Upper lobe of left lung (tissue), 6 donors: ENCODE results near the gene ATP11A. TPM values are rescaled to one million over a fixed set of nuclear protein-coding genes. Genes with fewer than 3 reads are reported as not detected.
A peak's percentile ranks its signal among the peaks of the same experiment; 100 is the strongest.

Experiments
- ATAC-seq, 2 donors: fragments of 200-7000 bp; cut with Tn5 transposase; one replicate each; pipeline ENCODE4 v1.9.1; 2022; ENCODE audit warnings: mild to moderate bottlenecking in 2 of 2, moderate library complexity in 2 of 2; ENCODE audit not compliant: low FRiP score in 2 of 2
- DNase-seq, 2 donors: peaks; one replicate each; pipeline ENCODE4 v3.0.0-alpha.2; 2019 to 2020
- H3K27ac ChIP-seq, 4 donors: fragments of 200-600 bp; sonication (generic); one replicate each; pipeline ENCODE4 v1.5.1; 2016 to 2019
- H3K27me3 ChIP-seq, 4 donors: fragments of 200-600 bp; sonication (generic); one replicate each; pipeline ENCODE4 v1.5.1; 2017 to 2019
- H3K36me3 ChIP-seq, 4 donors: fragments of 200-600 bp; sonication (generic); one replicate each; pipeline ENCODE4 v1.5.1; 2016 to 2019
- H3K4me1 ChIP-seq, 4 donors: fragments of 200-600 bp; sonication (generic); one replicate each; pipeline ENCODE4 v1.5.1; 2018 to 2019
- H3K4me3 ChIP-seq, 4 donors: fragments of 200-600 bp; sonication (generic); one replicate each; pipeline ENCODE4 v1.5.1; 2017 to 2019; ENCODE audit warnings: mild to moderate bottlenecking in 2 of 4, moderate library complexity in 1 of 4
- H3K9me3 ChIP-seq, 4 donors: fragments of 200-600 bp; sonication (generic); one replicate each; pipeline ENCODE4 v1.5.1; 2018 to 2019
- EP300 ChIP-seq, 4 donors: sonication (generic); formaldehyde crosslinking; IDR thresholded peaks; one replicate each; pipeline ENCODE4 v1.5.1; 2017; ENCODE audit warnings: antibody characterized with exemption in 4 of 4, control low read depth in 2 of 4
- POLR2A ChIP-seq, 4 donors: fragments of 450-650 bp; IDR thresholded peaks; one replicate each; pipeline ENCODE4 v1.5.1; 2016 to 2017; ENCODE audit warnings: antibody characterized with exemption in 4 of 4, mild to moderate bottlenecking in 2 of 4
- POLR2AphosphoS5 ChIP-seq, 2 donors: sonication (generic); formaldehyde crosslinking; IDR thresholded peaks; one replicate each; pipeline ENCODE4 v1.5.1; 2017; ENCODE audit warnings: antibody characterized with exemption in 2 of 2
- WGBS, 2 donors: methylation state at CpG; one replicate each; pipeline ENCODE4 v1.1.5; 2017 to 2018; 5-methylcytosine and 5-hydroxymethylcytosine counted together
- total RNA-seq, 6 donors: library from RNA; depleted of rRNA in 4 of 6; stranded (reverse); fragments of >200 nt in 4 of 6; gene quantifications; one replicate each; pipeline versions ENCODE4 v1.1.0 to v1.2.1, GENCODE V29; 2016 to 2021
- TF ChIP-seq, protein P1 (sequence below), 6 experiments: fragments of 450-650 bp in 4 of 6; fragments of 200-600 bp in 2 of 6; sonication (generic) in 2 of 6; IDR thresholded peaks; one replicate each; pipeline ENCODE4 v1.5.1; 2016 to 2019; ENCODE audit warnings: antibody characterized with exemption in 6 of 6
- donor health status: DM: no; HTN: no; CAD: no; lungs with moderate emphysema.
- donor health status: DM: no; HTN: yes; CAD: no; lungs with severe emphysema.

The ATP11A gene
- total RNA-seq, 6 donors from 2014 or later = 159 to 285 (median 260) TPM

DNA sequence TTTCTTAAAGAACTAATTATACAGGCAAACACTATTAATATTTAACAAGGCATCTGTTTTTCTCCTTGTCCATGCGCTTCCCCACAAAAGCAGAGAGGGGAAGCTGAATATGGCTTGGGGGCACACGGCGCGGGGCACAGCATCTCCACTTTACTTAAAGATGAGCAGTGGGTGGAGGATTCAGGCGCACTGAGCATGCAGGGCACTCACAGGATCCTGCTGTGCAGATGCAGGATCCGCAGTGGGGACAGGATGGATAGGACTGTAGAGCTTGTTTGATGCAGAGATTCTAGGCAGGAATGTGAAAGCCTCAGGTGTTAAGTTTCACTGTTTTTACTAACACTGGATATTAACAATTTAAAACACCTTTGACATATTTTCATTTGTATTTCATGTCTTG lies 43.3 kb downstream of the ATP11A start:
- peak in 1 of 2 donors; percentile 19 for DNase-seq
- peaks cover 0 to 25% (median 8%) of the 10 kb centered on the region in 4 donors for H3K4me1 ChIP-seq
- no peak for ATAC-seq
- no peaks in the 10 kb centered on the region for H3K9me3 ChIP-seq
- WGBS, 2 donors = 87 to 91% methylated on average over 6 of the region's 6 CpGs
- H3K27ac ChIP-seq = no peak overlapping the region
- no peak overlapping the region for H3K4me3 ChIP-seq
- H3K27me3 ChIP-seq = no peaks in the 10 kb centered on the region
- no peaks in the 10 kb centered on the region for H3K36me3 ChIP-seq
- TF ChIP-seq POLR2A (IDR thresholded peaks at IDR 0.05) = no peak
- TF ChIP-seq POLR2AphosphoS5 (IDR thresholded peaks at IDR 0.05) = no peak
- TF ChIP-seq, protein P1, sequence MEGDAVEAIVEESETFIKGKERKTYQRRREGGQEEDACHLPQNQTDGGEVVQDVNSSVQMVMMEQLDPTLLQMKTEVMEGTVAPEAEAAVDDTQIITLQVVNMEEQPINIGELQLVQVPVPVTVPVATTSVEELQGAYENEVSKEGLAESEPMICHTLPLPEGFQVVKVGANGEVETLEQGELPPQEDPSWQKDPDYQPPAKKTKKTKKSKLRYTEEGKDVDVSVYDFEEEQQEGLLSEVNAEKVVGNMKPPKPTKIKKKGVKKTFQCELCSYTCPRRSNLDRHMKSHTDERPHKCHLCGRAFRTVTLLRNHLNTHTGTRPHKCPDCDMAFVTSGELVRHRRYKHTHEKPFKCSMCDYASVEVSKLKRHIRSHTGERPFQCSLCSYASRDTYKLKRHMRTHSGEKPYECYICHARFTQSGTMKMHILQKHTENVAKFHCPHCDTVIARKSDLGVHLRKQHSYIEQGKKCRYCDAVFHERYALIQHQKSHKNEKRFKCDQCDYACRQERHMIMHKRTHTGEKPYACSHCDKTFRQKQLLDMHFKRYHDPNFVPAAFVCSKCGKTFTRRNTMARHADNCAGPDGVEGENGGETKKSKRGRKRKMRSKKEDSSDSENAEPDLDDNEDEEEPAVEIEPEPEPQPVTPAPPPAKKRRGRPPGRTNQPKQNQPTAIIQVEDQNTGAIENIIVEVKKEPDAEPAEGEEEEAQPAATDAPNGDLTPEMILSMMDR (IDR thresholded peaks at IDR 0.05) = no peak
- no peak for TF ChIP-seq EP300 (IDR thresholded peaks at IDR 0.05)

DNA sequence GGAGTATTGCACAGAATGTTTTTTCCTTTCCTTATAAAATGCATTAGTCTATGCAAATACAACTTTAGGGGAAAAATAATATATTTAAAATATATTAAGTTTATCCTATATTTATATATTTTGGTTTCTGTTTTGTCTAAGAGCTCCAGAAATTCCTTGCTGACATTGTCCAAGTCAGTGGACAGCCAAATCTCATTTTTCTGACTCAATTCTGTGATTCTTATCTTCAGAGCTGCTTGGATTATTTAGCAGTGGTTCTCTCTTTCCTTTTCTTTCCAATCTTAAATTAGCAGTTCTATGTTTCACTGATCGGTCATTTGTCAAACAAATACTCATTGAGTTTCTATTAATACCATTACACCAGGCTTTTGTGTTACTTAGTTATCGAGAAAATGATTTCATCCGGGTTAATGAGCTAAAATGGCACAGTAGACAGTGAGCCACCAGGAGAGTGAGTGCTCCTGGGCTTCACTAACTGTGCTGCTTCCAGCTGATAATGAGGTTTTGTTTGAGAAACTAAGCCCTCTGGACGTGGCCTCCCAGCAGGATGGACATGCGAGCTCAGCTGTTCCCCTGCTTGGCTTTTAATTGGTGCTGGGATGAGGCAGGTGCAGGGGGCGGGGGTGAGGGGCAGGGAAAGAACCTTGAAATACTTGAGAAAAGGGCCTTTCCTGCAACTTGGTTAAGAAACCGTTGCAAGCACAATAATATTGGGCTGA lies 44.0 kb downstream of the ATP11A start:
- DNase-seq (peak in 1 of 2 donors; percentile 48), ATAC-seq (no peak)
- 56 to 77% methylated on average over 7 of the region's 7 CpGs for WGBS, 2 donors
- H3K27me3 ChIP-seq = no peaks in the 10 kb centered on the region
- H3K9me3 ChIP-seq = no peaks in the 10 kb centered on the region
- H3K4me3 ChIP-seq = no peak overlapping the region
- no peak for TF ChIP-seq POLR2AphosphoS5 (IDR thresholded peaks at IDR 0.05)
- TF ChIP-seq, protein P1 (IDR thresholded peaks at IDR 0.05) = no peak
- no peak for TF ChIP-seq EP300 (IDR thresholded peaks at IDR 0.05)
- TF ChIP-seq POLR2A (IDR thresholded peaks at IDR 0.05) = no peak
- H3K36me3 ChIP-seq = no peaks in the 10 kb centered on the region
- peaks cover 0 to 25% (median 8%) of the 10 kb centered on the region in 4 donors for H3K4me1 ChIP-seq
- no peak overlapping the region for H3K27ac ChIP-seq

GRCh38 chr13:112734696-112735547 lies 45.1 kb downstream of the ATP11A start:
- H3K4me3 ChIP-seq = no peak overlapping the region
- H3K27me3 ChIP-seq = no peaks in the 10 kb centered on the region
- H3K9me3 ChIP-seq = no peaks in the 10 kb centered on the region
- DNase-seq = no peak
- no peaks in the 10 kb centered on the region for H3K36me3 ChIP-seq
- WGBS, 2 donors = 75 to 82% methylated on average over 17 of the region's 17 CpGs
- H3K4me1 ChIP-seq = peaks cover 0 to 29% (median 9%) of the 10 kb centered on the region in 4 donors
- no peak overlapping the region for H3K27ac ChIP-seq
- no peak for ATAC-seq
- TF ChIP-seq POLR2AphosphoS5 (IDR thresholded peaks at IDR 0.05) (no peak), POLR2A (IDR thresholded peaks at IDR 0.05) (no peak), EP300 (IDR thresholded peaks at IDR 0.05) (no peak)
- TF ChIP-seq, protein P1 (IDR thresholded peaks at IDR 0.05) = no peak

- Histone ChIP-seq H3K4me1 (peaks cover 7 to 32% (median 13%) of the 10 kb centered on the region in 4 donors), H3K9me3 (no peaks in the 10 kb centered on the region), H3K27ac (no peak overlapping the region), H3K4me3 (no peak overlapping the region), H3K36me3 (no peaks in the 10 kb centered on the region), H3K27me3 (no peaks in the 10 kb centered on the region)
- TF ChIP-seq, protein P1 (IDR thresholded peaks at IDR 0.05) = no peak
- TF ChIP-seq POLR2A (IDR thresholded peaks at IDR 0.05) (no peak), EP300 (IDR thresholded peaks at IDR 0.05) (no peak), POLR2AphosphoS5 (IDR thresholded peaks at IDR 0.05) (no peak)
- DNase-seq (peak; percentile 19 to 47), ATAC-seq (peak in 1 of 2 donors; percentile 28)
- 92 to 94% methylated on average over 17 of the region's 17 CpGs for WGBS, 2 donors
Observed at GRCh38 chr13:112735791-112736190, 46.0 kb downstream of the ATP11A start.
